ENCODE data around the gene USP47. TPM values are rescaled to one million over a fixed set of nuclear protein-coding genes. Genes with fewer than 3 reads are reported as not detected.

USP47 gene
- total RNA-seq, 1 experiment from 2014 or later = 45.9 TPM

DNA sequence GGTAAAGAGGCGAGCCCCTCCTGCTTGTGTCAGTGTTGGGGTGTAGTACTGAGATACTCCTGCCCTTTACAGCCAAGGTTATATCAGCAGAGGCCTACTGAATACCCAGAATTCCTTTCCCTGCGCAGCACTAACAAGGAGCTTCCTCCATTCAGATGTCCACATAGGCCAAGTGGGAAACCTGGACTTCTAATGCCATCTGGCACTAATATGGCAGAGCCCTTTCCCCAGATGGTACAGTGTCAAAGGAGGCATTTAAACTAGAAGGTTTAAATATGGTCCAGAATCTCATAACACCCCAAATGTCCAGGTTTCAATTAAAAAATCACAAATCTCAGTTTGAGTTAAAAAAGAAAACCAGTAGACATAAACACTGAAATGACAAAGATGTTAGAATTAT lies 68.8 kb downstream of the USP47 start:
- intact Hi-C loops (cut with micrococcal nuclease; ENCODE audit: unreplicated experiment) = no loop called here
- no peaks in the 10 kb centered on the region for H3K27me3 ChIP-seq (replicated peaks; ENCODE audit: insufficient read depth, low read depth, low read length, poor library complexity)
- no peak overlapping the region for H3K27ac ChIP-seq (ENCODE audit: low read depth, low read length, poor library complexity, severe bottlenecking)
- BruUV-seq (replicated peaks) = no TSS peak
- no peak overlapping the region for H3K4me3 ChIP-seq (ENCODE audit: low read depth, low read length, poor library complexity, severe bottlenecking)
- ChIA-PET POLR2A (ENCODE audit: low non-redundant PET) (no interaction called here), CTCF (no interaction called here)
- DNase-seq (ENCODE audit: low spot score) = no peak
- no peak for TF ChIP-seq EZH2 (IDR thresholded peaks at IDR 0.05; ENCODE audit: borderline replicate concordance, low read depth, low read length, poor library complexity, severe bottlenecking)
- TF ChIP-seq, protein P1, sequence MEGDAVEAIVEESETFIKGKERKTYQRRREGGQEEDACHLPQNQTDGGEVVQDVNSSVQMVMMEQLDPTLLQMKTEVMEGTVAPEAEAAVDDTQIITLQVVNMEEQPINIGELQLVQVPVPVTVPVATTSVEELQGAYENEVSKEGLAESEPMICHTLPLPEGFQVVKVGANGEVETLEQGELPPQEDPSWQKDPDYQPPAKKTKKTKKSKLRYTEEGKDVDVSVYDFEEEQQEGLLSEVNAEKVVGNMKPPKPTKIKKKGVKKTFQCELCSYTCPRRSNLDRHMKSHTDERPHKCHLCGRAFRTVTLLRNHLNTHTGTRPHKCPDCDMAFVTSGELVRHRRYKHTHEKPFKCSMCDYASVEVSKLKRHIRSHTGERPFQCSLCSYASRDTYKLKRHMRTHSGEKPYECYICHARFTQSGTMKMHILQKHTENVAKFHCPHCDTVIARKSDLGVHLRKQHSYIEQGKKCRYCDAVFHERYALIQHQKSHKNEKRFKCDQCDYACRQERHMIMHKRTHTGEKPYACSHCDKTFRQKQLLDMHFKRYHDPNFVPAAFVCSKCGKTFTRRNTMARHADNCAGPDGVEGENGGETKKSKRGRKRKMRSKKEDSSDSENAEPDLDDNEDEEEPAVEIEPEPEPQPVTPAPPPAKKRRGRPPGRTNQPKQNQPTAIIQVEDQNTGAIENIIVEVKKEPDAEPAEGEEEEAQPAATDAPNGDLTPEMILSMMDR (conservative IDR thresholded peaks at IDR 0.05; ENCODE audit: low read depth, low read length) = no peak
- H3K36me3 ChIP-seq (ENCODE audit: insufficient read depth, low read length, poor library complexity, severe bottlenecking) = peaks cover 16% of the 10 kb centered on the region
- H3K9me3 ChIP-seq (ENCODE audit: low read depth, low read length, poor library complexity, severe bottlenecking) = no peaks in the 10 kb centered on the region
- H3K4me1 ChIP-seq (ENCODE audit: insufficient read depth, low read length, poor library complexity, severe bottlenecking) = no peaks in the 10 kb centered on the region

- BruUV-seq (replicated peaks) = no TSS peak
- H3K4me1 ChIP-seq (ENCODE audit: insufficient read depth, low read length, poor library complexity, severe bottlenecking) = no peaks in the 10 kb centered on the region
- no peaks in the 10 kb centered on the region for H3K27me3 ChIP-seq (replicated peaks; ENCODE audit: insufficient read depth, low read depth, low read length, poor library complexity)
- peaks cover 12% of the 10 kb centered on the region for H3K36me3 ChIP-seq (ENCODE audit: insufficient read depth, low read length, poor library complexity, severe bottlenecking)
- DNase-seq (ENCODE audit: low spot score) = no peak
- intact Hi-C loops (cut with micrococcal nuclease; ENCODE audit: unreplicated experiment) = no loop called here
- POLR2A ChIA-PET (ENCODE audit: low non-redundant PET) = no interaction called here
- CTCF ChIA-PET = no interaction called here
- TF ChIP-seq, protein P1 (conservative IDR thresholded peaks at IDR 0.05; ENCODE audit: low read depth, low read length) = no peak
- no peaks in the 10 kb centered on the region for H3K9me3 ChIP-seq (ENCODE audit: low read depth, low read length, poor library complexity, severe bottlenecking)
- H3K4me3 ChIP-seq (ENCODE audit: low read depth, low read length, poor library complexity, severe bottlenecking) = no peak overlapping the region
- H3K27ac ChIP-seq (ENCODE audit: low read depth, low read length, poor library complexity, severe bottlenecking) = no peak overlapping the region
These were observed 71.6 kb downstream of the USP47 start for GRCh38 chr11:11913395-11913794.

- TF ChIP-seq, protein P1 (conservative IDR thresholded peaks at IDR 0.05; ENCODE audit: low read depth, low read length) = no peak
- TF ChIP-seq EZH2 (IDR thresholded peaks at IDR 0.05; ENCODE audit: borderline replicate concordance, low read depth, low read length, poor library complexity, severe bottlenecking) = no peak
- CTCF ChIA-PET = no interaction called here
- H3K4me3 ChIP-seq (ENCODE audit: low read depth, low read length, poor library complexity, severe bottlenecking) = no peak overlapping the region
- intact Hi-C loops (cut with micrococcal nuclease; ENCODE audit: unreplicated experiment) = no loop called here
- H3K36me3 ChIP-seq (ENCODE audit: insufficient read depth, low read length, poor library complexity, severe bottlenecking) = peaks cover 9% of the 10 kb centered on the region
- no peak overlapping the region for H3K27ac ChIP-seq (ENCODE audit: low read depth, low read length, poor library complexity, severe bottlenecking)
- no TSS peak for BruUV-seq (replicated peaks)
- no peaks in the 10 kb centered on the region for H3K9me3 ChIP-seq (ENCODE audit: low read depth, low read length, poor library complexity, severe bottlenecking)
- H3K4me1 ChIP-seq (ENCODE audit: insufficient read depth, low read length, poor library complexity, severe bottlenecking) = no peaks in the 10 kb centered on the region
- DNase-seq (ENCODE audit: low spot score) = no peak
- POLR2A ChIA-PET (ENCODE audit: low non-redundant PET) = no interaction called here
- no peaks in the 10 kb centered on the region for H3K27me3 ChIP-seq (replicated peaks; ENCODE audit: insufficient read depth, low read depth, low read length, poor library complexity)
These were observed 73.9 kb downstream of the USP47 start for GRCh38 chr11:11915625-11916024.
